Measurements from ENCODE around the gene ERP27.

ERP27 gene

DNA sequence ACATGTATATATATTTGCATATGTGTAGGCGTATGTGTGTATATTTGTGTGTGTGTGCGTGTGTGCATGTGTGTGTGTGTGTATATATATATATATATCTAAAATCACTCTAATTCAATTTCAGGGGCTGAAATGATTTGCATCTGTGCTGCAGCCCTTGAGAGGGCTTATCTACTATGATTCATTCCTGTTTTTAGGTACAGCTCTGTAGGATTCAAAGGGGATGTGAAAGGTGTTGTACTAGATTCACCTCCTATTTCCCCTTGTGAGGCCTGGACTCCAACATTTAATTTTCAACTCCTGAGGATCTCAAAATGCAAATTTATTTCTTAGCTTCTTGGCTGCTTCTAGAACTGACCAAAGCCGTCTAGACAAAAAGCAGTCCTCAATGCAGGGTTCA lies 11.1 kb downstream of the ERP27 start:
- peaks cover 23% of the 10 kb centered on the region for H3K4me1 Mint-ChIP-seq
- TF ChIP-seq, protein P1, sequence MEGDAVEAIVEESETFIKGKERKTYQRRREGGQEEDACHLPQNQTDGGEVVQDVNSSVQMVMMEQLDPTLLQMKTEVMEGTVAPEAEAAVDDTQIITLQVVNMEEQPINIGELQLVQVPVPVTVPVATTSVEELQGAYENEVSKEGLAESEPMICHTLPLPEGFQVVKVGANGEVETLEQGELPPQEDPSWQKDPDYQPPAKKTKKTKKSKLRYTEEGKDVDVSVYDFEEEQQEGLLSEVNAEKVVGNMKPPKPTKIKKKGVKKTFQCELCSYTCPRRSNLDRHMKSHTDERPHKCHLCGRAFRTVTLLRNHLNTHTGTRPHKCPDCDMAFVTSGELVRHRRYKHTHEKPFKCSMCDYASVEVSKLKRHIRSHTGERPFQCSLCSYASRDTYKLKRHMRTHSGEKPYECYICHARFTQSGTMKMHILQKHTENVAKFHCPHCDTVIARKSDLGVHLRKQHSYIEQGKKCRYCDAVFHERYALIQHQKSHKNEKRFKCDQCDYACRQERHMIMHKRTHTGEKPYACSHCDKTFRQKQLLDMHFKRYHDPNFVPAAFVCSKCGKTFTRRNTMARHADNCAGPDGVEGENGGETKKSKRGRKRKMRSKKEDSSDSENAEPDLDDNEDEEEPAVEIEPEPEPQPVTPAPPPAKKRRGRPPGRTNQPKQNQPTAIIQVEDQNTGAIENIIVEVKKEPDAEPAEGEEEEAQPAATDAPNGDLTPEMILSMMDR (IDR thresholded peaks at IDR 0.05) = no peak
- peaks cover 3% of the 10 kb centered on the region for H3K27me3 Mint-ChIP-seq (ENCODE audit: low read depth, poor library complexity)
- H3K4me3 Mint-ChIP-seq = no peak overlapping the region
- no peak for DNase-seq
- H3K27ac Mint-ChIP-seq = no peak overlapping the region
- H3K36me3 Mint-ChIP-seq (ENCODE audit: low read depth) = no peaks in the 10 kb centered on the region
- H3K9me3 Mint-ChIP-seq = no peaks in the 10 kb centered on the region

DNA sequence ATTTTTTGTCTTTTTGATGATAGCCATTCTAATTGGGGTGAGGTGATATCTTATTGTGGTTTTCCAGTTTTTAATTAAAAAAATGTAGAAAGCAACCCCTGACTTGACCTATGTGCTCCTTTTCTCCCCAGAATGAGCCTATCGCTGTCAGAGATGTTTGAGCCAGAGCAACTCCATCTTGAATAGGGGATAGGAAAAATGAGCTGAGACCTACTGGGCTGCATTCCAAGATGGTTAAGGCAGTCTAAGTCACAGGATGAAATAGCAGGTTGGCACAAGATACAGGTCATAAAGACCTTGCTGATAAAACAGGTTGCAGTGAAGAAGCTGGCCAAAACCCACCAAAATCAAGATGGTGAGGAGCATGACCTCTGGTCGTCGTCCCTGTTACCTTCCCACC lies 13.8 kb downstream of the ERP27 start:
- H3K27ac Mint-ChIP-seq = no peak overlapping the region
- no peaks in the 10 kb centered on the region for H3K9me3 Mint-ChIP-seq
- peaks cover 8% of the 10 kb centered on the region for H3K4me1 Mint-ChIP-seq
- DNase-seq = no peak
- peaks cover 3% of the 10 kb centered on the region for H3K27me3 Mint-ChIP-seq (ENCODE audit: low read depth, poor library complexity)
- H3K36me3 Mint-ChIP-seq (ENCODE audit: low read depth) = no peaks in the 10 kb centered on the region
- TF ChIP-seq, protein P1 (IDR thresholded peaks at IDR 0.05) = no peak
- H3K4me3 Mint-ChIP-seq = no peak overlapping the region

DNA sequence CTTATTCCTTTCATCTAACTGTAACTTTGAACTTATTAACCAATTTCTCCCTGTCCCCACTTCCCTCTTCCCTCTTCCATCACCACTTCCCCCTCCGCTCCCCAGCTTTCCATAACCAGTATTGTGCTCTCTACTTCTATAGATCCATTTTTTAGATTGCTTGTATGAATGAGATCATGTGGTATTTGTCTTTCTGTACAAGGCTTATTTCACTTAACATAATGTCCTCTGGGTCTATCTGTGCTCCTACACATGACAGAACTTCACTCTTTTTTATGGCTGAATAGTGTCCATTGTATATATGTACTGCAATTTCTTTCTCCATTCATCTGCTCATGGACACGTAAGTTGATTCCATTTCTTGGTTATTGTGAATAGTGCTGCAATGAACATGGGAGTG lies 14.4 kb downstream of the ERP27 start:
- Mint-ChIP-seq H3K36me3 (ENCODE audit: low read depth) (no peaks in the 10 kb centered on the region), H3K9me3 (no peaks in the 10 kb centered on the region), H3K27me3 (ENCODE audit: low read depth, poor library complexity) (peaks cover 3% of the 10 kb centered on the region), H3K4me3 (no peak overlapping the region), H3K27ac (no peak overlapping the region), H3K4me1 (peaks cover 4% of the 10 kb centered on the region)
- DNase-seq = no peak
- TF ChIP-seq, protein P1 (IDR thresholded peaks at IDR 0.05) = no peak

DNA sequence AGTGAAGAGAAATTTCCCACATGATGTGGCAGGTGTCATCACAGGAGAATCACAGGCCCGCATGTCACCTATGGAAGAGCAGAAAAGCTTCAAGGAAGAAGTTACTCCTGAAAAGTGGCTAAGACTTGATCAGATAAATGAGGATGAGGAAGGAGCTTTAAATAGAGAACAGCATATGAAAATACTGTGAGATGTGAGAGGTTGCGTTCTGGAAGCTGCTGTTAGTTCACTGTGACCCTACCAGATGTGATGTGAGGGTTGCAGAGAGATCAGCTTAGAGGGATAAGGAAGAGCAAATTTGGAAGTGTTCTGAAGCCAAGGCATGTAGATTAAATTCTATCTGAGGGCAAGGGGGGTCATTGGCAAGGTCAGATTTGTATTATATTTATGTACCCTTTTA lies 17.1 kb downstream of the ERP27 start:
- no peaks in the 10 kb centered on the region for H3K4me1 Mint-ChIP-seq
- DNase-seq = no peak
- no peak overlapping the region for H3K27ac Mint-ChIP-seq
- no peaks in the 10 kb centered on the region for H3K36me3 Mint-ChIP-seq (ENCODE audit: low read depth)
- H3K27me3 Mint-ChIP-seq (ENCODE audit: low read depth, poor library complexity) = no peaks in the 10 kb centered on the region
- H3K9me3 Mint-ChIP-seq = no peaks in the 10 kb centered on the region
- no peak overlapping the region for H3K4me3 Mint-ChIP-seq
- TF ChIP-seq, protein P1 (IDR thresholded peaks at IDR 0.05) = no peak

DNA sequence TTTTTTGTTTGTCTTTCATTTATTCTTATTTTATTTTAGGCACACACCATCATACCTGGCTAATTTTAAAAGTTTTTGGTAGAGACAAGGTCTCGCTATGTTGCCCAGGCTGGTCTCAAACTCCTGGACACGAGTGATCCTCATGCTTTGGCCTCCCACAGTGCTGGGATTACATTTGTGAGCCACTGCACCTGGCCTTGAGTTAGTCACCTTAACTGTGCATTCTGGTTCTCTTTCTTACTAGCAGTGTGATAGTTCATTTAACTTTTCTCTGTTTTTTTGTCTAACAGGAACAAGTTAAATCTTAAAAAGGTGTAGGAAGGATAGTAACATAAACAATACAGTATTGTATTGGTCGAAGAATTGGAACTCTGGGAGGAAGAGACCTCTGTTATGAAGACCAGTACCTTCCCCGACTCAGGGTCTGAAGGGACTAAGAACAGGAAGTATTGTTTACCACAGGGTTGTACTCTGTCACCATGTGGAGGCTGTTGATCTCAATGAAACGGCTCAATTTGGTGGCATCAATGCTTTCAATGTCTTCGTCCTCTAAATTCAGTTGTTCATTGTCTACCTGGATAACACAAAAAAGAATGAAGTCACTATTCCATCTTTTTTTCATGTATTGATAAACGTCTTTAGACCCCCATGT lies 17.7 kb downstream of the ERP27 start:
- no peaks in the 10 kb centered on the region for H3K27me3 Mint-ChIP-seq (ENCODE audit: low read depth, poor library complexity)
- H3K36me3 Mint-ChIP-seq (ENCODE audit: low read depth) = no peaks in the 10 kb centered on the region
- TF ChIP-seq, protein P1 (IDR thresholded peaks at IDR 0.05) = no peak
- H3K27ac Mint-ChIP-seq = no peak overlapping the region
- H3K9me3 Mint-ChIP-seq = no peaks in the 10 kb centered on the region
- no peaks in the 10 kb centered on the region for H3K4me1 Mint-ChIP-seq
- DNase-seq = no peak
- H3K4me3 Mint-ChIP-seq = no peak overlapping the region

DNA sequence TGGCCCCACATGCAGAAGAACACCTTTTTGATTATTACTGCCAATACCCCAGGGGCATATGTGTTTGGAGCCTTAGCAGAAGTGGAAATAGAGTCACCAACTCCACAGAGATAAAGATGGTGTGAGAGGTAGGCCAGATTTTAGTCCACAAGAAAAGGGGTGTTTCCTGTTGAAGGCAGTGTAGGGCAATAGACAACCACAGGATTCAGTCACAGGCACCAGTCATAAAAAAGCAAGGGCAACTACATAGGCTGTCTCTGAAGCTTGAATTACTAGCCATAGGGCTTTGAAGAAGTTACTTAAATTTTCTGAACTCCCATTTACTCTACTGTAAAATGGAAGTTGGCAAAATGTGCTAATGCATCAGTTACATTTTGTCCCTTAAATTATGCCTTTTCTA lies 18.9 kb downstream of the ERP27 start:
- Mint-ChIP-seq H3K4me3 (no peak overlapping the region), H3K9me3 (no peaks in the 10 kb centered on the region), H3K27me3 (ENCODE audit: low read depth, poor library complexity) (no peaks in the 10 kb centered on the region), H3K27ac (no peak overlapping the region), H3K36me3 (ENCODE audit: low read depth) (no peaks in the 10 kb centered on the region), H3K4me1 (no peaks in the 10 kb centered on the region)
- TF ChIP-seq, protein P1 (IDR thresholded peaks at IDR 0.05) = no peak
- DNase-seq = no peak

All from nephron progenitor cell (in vitro differentiated cells).